ENCODE results near the gene NTN3. TPM values are rescaled to one million over a fixed set of nuclear protein-coding genes. Genes with fewer than 3 reads are reported as not detected.

The NTN3 gene
- polyA plus RNA-seq, 2 of the 4 experiments (the other 2 are of a cell fraction) = not detected

- Histone ChIP-seq H3K4me1 (no peaks in the 10 kb centered on the region), H3K4me3 (no peak overlapping the region), H3K27ac (no peak overlapping the region), H3K9me3 (no peaks in the 10 kb centered on the region), H3K4me2 (no peak overlapping the region)
- POLR2A ChIA-PET = interaction anchor here (0.6 kb wide), 1 partner anchor 20 kb away, joined by 3 read pairs; no protein-coding TSS in a partner anchor
- DNase-seq (ENCODE audit: low read depth in 1 of 2, low spot score in 1 of 2) = no peak
- 86% methylated on average over 15 of the region's 15 CpGs for WGBS (ENCODE audit: missing lambda C conversion rate)
- no peak for ATAC-seq
- TF ChIP-seq NFE2L2 (conservative IDR thresholded peaks at IDR 0.05; ENCODE audit: low read length) (no peak), ZSCAN20 (CRISPR knock-in tag; IDR thresholded peaks at IDR 0.05) (no peak), FOXS1 (CRISPR knock-in tag; IDR thresholded peaks at IDR 0.05) (no peak), POLR2AphosphoS2 (conservative IDR thresholded peaks at IDR 0.05; ENCODE audit: low read length) (no peak), TP53 (CRISPR knock-in tag; IDR thresholded peaks at IDR 0.05) (no peak), RARB (CRISPR knock-in tag; IDR thresholded peaks at IDR 0.05) (no peak), BCL3 (IDR thresholded peaks at IDR 0.05) (no peak), HDAC2 (IDR thresholded peaks at IDR 0.05) (no peak), EHMT2 (IDR thresholded peaks at IDR 0.05; ENCODE audit: low read depth) (no peak), MAFK (IDR thresholded peaks at IDR 0.05; ENCODE audit: partially characterized antibody) (no peak), FOSL2 (IDR thresholded peaks at IDR 0.05) (no peak), FOSL2 (CRISPR knock-in tag; IDR thresholded peaks at IDR 0.05) (no peak), RCOR1 (IDR thresholded peaks at IDR 0.05; ENCODE audit: low read depth, low read length) (no peak), MYC (IDR thresholded peaks at IDR 0.05; ENCODE audit: borderline replicate concordance, low read length) (no peak), EP300 (IDR thresholded peaks at IDR 0.05) (no peak)
- CTCF ChIA-PET = interaction anchor here (1.4 to 13.5 kb wide), 3 partner anchors 13 to 148 kb away, joined by 3 to 98 read pairs (median 4); partner anchors contain the start of gene ABCA3
- no peak for FAIRE-seq
Observed at GRCh38 chr16:2487903-2488531, 16.9 kb downstream of the NTN3 start.

- CTCF ChIA-PET = interaction anchor here (1.4 to 13.5 kb wide), 2 partner anchors 11 to 149 kb away, joined by 3 to 98 read pairs; partner anchors contain the start of gene ABCA3
- FAIRE-seq = no peak
- no peak for ATAC-seq
Observed at GRCh38 chr16:2489581-2489980, 18.5 kb downstream of the NTN3 start.

More at GRCh38 chr16:2489581-2489980, 18.5 kb downstream of the NTN3 start:
- no peak for DNase-seq (ENCODE audit: low read depth in 1 of 2, low spot score in 1 of 2)
- POLR2A ChIA-PET = no interaction called here
- Histone ChIP-seq H3K27ac (no peak overlapping the region), H3K4me2 (no peak overlapping the region), H3K4me3 (no peak overlapping the region), H3K9me3 (no peaks in the 10 kb centered on the region), H3K4me1 (no peaks in the 10 kb centered on the region)
- 93% methylated on average over 13 of the region's 16 CpGs for WGBS (ENCODE audit: missing lambda C conversion rate)
- TF ChIP-seq EHF (CRISPR knock-in tag; IDR thresholded peaks at IDR 0.05) (no peak), HDAC2 (IDR thresholded peaks at IDR 0.05) (no peak), HMGXB4 (CRISPR knock-in tag; IDR thresholded peaks at IDR 0.05; ENCODE audit: borderline replicate concordance) (no peak), RNF2 (IDR thresholded peaks at IDR 0.05; ENCODE audit: borderline replicate concordance, low read depth) (no peak), RFX5 (IDR thresholded peaks at IDR 0.05) (no peak), ELK1 (IDR thresholded peaks at IDR 0.05; ENCODE audit: low read depth, low read length) (no peak), RARB (CRISPR knock-in tag; IDR thresholded peaks at IDR 0.05) (no peak), ZC3H11A (IDR thresholded peaks at IDR 0.05) (no peak), ZFP36 (IDR thresholded peaks at IDR 0.05; ENCODE audit: borderline replicate concordance, partially characterized antibody) (no peak)

Data from A549 (cell line).